ENCODE measurements around the gene R3HDML.

DNA sequence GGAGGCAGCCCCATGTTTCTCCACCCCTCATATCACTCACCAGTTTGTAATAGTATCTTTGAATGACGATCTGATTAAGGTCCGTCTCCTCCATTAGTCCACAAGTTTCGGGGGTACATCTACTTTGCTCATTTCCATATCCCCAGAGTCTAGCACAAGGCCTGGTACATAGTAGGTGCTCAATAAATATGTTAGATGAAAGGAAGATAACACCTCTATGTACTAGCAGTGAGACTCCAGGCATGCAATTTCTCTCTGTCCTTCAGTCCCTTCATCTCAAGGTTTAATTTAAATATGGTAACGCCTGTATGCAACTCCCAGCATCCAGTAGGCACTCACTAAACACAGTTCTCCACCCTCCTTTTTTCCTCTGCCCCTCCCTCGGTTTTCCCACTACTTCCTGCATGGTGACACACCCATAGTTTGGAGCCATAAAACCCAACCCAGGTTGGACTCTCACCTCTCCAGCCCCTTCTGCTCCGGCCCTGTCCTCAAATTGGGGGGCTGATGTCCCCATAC, 18.2 kb downstream of the R3HDML start:
- no peak for TF ChIP-seq CTCF (IDR thresholded peaks at IDR 0.05; ENCODE audit: low read length)
- TF ChIP-seq EZH2 (IDR thresholded peaks at IDR 0.05; ENCODE audit: borderline replicate concordance, low read length) = no peak
